ENCODE data around the gene PROCA1. TPM values are rescaled to one million over a fixed set of nuclear protein-coding genes. Genes with fewer than 3 reads are reported as not detected.

PROCA1 gene
- total RNA-seq, 1 experiment from 2014 or later = 4.9 TPM

- intact Hi-C loops (cut with micrococcal nuclease; ENCODE audit: unreplicated experiment) (no loop called here), in situ Hi-C loops (cut with HindIII; ENCODE audit: low pct_unique_long_range_greater_than_20kb, low sequenced_read_pairs) (no loop called here)
- DNase-seq (ENCODE audit: low read depth, low spot score) (no peak), ATAC-seq (no peak)
- H3K4me3 ChIP-seq (ENCODE audit: low read depth in 2 of 2, low read length in 2 of 2) = no peak overlapping the region
- no peaks in the 10 kb centered on the region for H3K9me3 ChIP-seq (ENCODE audit: control insufficient read depth, insufficient read depth, low read depth, low read length)
- ChIA-PET CTCF (no interaction called here), POLR2A (interaction anchor here (0.6 kb wide), 1 partner anchor 19 kb away, joined by 4 read pairs; no protein-coding TSS in a partner anchor)
- no peaks in the 10 kb centered on the region for H3K27me3 ChIP-seq (ENCODE audit: control insufficient read depth, insufficient read depth, low read length)
- H3K4me1 ChIP-seq (ENCODE audit: control insufficient read depth, insufficient read depth, low read length) = no peaks in the 10 kb centered on the region
- BruUV-seq (replicated peaks) = no TSS peak
- no peak overlapping the region for H3K27ac ChIP-seq (ENCODE audit: low read length)
- TF ChIP-seq POLR2AphosphoS5 (IDR thresholded peaks at IDR 0.05; ENCODE audit: low read depth, low read length) (no peak), CTCF (IDR thresholded peaks at IDR 0.05) (no peak), TCF7L2 (IDR thresholded peaks at IDR 0.05; ENCODE audit: low read depth, low read length) (no peak), REST (IDR thresholded peaks at IDR 0.05; ENCODE audit: insufficient read depth in 1 of 2, low read depth in 2 of 2, low read length in 1 of 2) (no peak), SIN3A (IDR thresholded peaks at IDR 0.05; ENCODE audit: borderline replicate concordance, insufficient read depth, low read depth, low read length) (no peak)
- H3K36me3 ChIP-seq (ENCODE audit: control insufficient read depth, insufficient read depth, low read length) = peaks cover 14% of the 10 kb centered on the region
These were observed 11.4 kb downstream of the PROCA1 start for GRCh38 chr17:28700278-28700677.

- no peak overlapping the region for H3K27ac ChIP-seq (ENCODE audit: low read length)
- ChIA-PET POLR2A (no interaction called here), CTCF (no interaction called here)
- DNase-seq (ENCODE audit: low read depth, low spot score) (no peak), ATAC-seq (no peak)
- no peak overlapping the region for H3K4me3 ChIP-seq (ENCODE audit: low read depth in 2 of 2, low read length in 2 of 2)
- TF ChIP-seq REST (IDR thresholded peaks at IDR 0.05; ENCODE audit: insufficient read depth in 1 of 2, low read depth in 2 of 2, low read length in 1 of 2) (no peak), TCF7L2 (IDR thresholded peaks at IDR 0.05; ENCODE audit: low read depth, low read length) (no peak), POLR2AphosphoS5 (IDR thresholded peaks at IDR 0.05; ENCODE audit: low read depth, low read length) (no peak), CTCF (IDR thresholded peaks at IDR 0.05) (no peak), SIN3A (IDR thresholded peaks at IDR 0.05; ENCODE audit: borderline replicate concordance, insufficient read depth, low read depth, low read length) (no peak)
- intact Hi-C loops (cut with micrococcal nuclease; ENCODE audit: unreplicated experiment) (no loop called here), in situ Hi-C loops (cut with HindIII; ENCODE audit: low pct_unique_long_range_greater_than_20kb, low sequenced_read_pairs) (no loop called here)
- no peaks in the 10 kb centered on the region for H3K9me3 ChIP-seq (ENCODE audit: control insufficient read depth, insufficient read depth, low read depth, low read length)
- H3K27me3 ChIP-seq (ENCODE audit: control insufficient read depth, insufficient read depth, low read length) = no peaks in the 10 kb centered on the region
- peaks cover 20% of the 10 kb centered on the region for H3K36me3 ChIP-seq (ENCODE audit: control insufficient read depth, insufficient read depth, low read length)
- no TSS peak for BruUV-seq (replicated peaks)
- H3K4me1 ChIP-seq (ENCODE audit: control insufficient read depth, insufficient read depth, low read length) = no peaks in the 10 kb centered on the region
These were observed 13.3 kb downstream of the PROCA1 start for GRCh38 chr17:28698253-28698941.
